Bronchial epithelial cell (primary cell): ENCODE data around the gene ABCD3. TPM values are rescaled to one million over a fixed set of nuclear protein-coding genes. Genes with fewer than 3 reads are reported as not detected.
A peak's percentile ranks its signal among the peaks of the same experiment; 100 is the strongest.

Experiments
- DNase-seq: peaks from one replicate; pipeline ENCODE4 v3.0.0-alpha.2; 2010; ENCODE audit warnings: low read depth
- FAIRE-seq: peaks from 2 replicates; lab custom pipeline; 2011; peaks lifted over from hg19 to GRCh38; lab: Jason Lieb, UNC
- H3K27me3 ChIP-seq: 2 replicates; pipeline ENCODE4 v1.5.1; 2011; ENCODE audit warnings: low read length; ENCODE audit not compliant: control insufficient read depth, insufficient read depth
- H3K36me3 ChIP-seq: 2 replicates; pipeline ENCODE4 v1.5.1; 2011; ENCODE audit warnings: low read length; ENCODE audit not compliant: control insufficient read depth, insufficient read depth
- H3K4me3 ChIP-seq: 2 replicates; pipeline ENCODE4 v1.5.1; 2011; ENCODE audit warnings: mild to moderate bottlenecking, low read depth, low read length, control low read depth
- CTCF ChIP-seq: IDR thresholded peaks from 2 replicates; pipeline ENCODE4 v1.5.1; 2011; ENCODE audit warnings: mild to moderate bottlenecking, moderate library complexity, low read length, control low read depth, inconsistent platforms; ENCODE audit not compliant: insufficient read depth, severe bottlenecking
- total RNA-seq: library from RNA; depleted of rRNA; stranded (reverse); fragments of >200 nt; gene quantifications from 2 replicates; pipeline ENCODE4 v1.2.1, GENCODE V29; 2014

The ABCD3 gene
- total RNA-seq, 1 donor from 2014 or later = 29.2 TPM

DNA sequence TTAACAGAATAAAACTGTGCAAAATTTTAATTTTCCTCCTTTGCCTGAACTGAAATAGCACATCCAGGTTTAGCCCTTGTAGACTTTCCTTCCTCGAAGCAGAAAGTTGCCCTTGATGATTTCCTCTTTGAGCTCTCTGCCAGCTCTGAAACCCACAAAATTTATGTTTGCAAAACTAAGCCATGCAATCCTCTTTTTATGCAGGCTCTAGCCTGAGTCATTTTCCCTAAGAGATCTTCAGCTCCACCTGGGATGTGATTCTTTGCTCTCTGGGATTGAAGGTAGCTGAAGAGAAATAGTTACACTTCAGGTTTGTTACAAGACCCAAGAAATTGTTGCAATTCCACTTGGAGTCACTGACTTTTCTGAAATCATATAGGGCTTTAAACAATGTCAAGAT is 124.8 kb downstream of the ABCD3 start:
- FAIRE-seq (no peak), DNase-seq (peak; percentile 62)
- peaks cover 8% of the 10 kb centered on the region for H3K36me3 ChIP-seq
- peak overlapping the region; percentile 72 for H3K4me3 ChIP-seq
- no peaks in the 10 kb centered on the region for H3K27me3 ChIP-seq
- no peak for TF ChIP-seq CTCF

GRCh38 chr1:94543893-94544635 is 125.9 kb downstream of the ABCD3 start:
- Histone ChIP-seq H3K27me3 (no peaks in the 10 kb centered on the region), H3K4me3 (no peak overlapping the region), H3K36me3 (peaks cover 2% of the 10 kb centered on the region)
- FAIRE-seq = no peak
- no peak for TF ChIP-seq CTCF
- peak; percentile 70 for DNase-seq

DNA sequence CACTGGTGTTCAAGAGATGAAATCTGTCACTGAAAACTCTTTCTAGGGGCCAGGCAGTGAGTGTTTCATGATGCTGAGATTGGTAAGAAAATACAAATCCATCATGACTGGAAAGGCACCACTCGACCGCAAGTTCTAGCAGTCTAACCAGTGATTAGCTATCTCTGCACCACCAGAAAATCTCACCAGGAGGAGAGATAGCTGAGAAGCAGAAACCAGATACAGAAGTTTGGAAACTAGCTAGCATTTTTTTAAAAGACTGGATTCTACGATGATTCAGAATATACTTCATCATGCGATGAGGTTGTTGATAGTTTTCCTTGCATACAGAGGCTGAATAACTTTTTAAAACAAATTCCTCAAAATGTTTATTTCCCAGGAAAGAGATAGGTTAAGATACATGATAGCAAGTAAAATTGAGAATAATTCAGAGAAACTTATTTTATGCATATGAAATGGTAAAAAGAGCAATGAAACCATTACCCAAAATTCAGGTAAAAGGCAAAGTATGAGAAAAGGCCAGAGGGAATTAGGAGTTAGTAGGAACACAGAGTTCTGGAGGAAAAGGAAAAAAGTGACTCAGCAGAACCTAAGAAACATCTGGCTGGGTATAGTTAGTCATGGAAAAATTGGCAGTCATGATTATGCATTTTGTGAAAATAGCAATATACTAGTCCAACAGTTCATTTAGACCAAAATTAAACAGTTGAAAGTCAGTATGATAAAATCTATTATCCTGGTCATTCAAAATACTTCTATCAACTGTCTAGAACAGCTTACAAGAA is 126.7 kb downstream of the ABCD3 start:
- H3K36me3 ChIP-seq = peaks cover 2% of the 10 kb centered on the region
- peak; percentile 26 for TF ChIP-seq CTCF
- H3K27me3 ChIP-seq = no peaks in the 10 kb centered on the region
- DNase-seq = peak; percentile 84
- FAIRE-seq = no peak
- no peak overlapping the region for H3K4me3 ChIP-seq

DNA sequence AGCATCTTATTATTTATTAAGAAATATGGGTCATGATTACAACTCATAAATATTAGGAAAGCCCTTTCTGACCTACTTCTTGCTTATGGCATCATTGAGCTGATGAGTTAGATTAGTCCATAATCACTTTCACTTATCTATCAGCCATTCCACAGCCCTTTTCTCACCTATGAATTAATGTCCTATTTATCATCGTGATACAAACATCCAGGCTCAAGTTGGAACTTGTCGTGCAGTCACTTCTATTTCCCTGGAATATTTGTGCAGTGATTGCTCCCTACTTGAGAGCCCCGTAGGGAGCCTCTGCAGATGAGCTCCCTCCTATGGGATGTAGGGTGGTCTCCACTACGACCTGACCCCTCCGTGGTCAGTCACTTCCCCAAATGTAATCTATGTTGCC is 131.5 kb downstream of the ABCD3 start:
- Histone ChIP-seq H3K27me3 (no peaks in the 10 kb centered on the region), H3K36me3 (no peaks in the 10 kb centered on the region), H3K4me3 (no peak overlapping the region)
- FAIRE-seq (no peak), DNase-seq (peak; percentile 96)
- no peak for TF ChIP-seq CTCF

DNA sequence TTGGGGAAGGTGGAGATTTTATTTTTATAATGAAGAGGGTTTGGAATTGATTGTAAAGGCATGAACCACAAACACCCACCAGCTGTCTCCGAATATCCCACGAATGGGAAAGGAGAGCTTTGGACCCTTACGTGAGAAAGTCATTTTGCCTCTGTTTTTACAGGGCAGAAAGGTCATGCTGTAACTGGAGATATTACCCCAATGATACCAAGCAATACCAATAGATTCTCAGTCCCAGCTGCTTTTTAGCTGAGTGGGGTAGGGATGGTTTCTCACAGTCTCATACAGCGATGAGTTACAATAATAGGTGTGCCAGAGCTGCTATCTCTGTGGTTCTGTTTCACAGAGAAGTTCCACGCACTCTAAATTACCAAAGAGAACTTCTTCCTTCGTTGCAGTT is 132.2 kb downstream of the ABCD3 start:
- FAIRE-seq (no peak), DNase-seq (no peak)
- TF ChIP-seq CTCF = no peak
- Histone ChIP-seq H3K27me3 (no peaks in the 10 kb centered on the region), H3K36me3 (no peaks in the 10 kb centered on the region), H3K4me3 (no peak overlapping the region)
